Tibial nerve (tissue), 4 donors: Measurements from ENCODE around the gene PTPA.
A peak's percentile ranks its signal among the peaks of the same experiment; 100 is the strongest.

ENCODE experiments used
- EP300 ChIP-seq, 2 donors: sonication (generic); formaldehyde crosslinking; IDR thresholded peaks; one replicate each; pipeline ENCODE4 v1.6.1; 2017; ENCODE audit warnings: antibody characterized with exemption in 2 of 2, mild to moderate bottlenecking in 1 of 2
- POLR2A ChIP-seq, 2 donors: fragments of 450-650 bp; IDR thresholded peaks; one replicate each; pipeline ENCODE4 v1.6.1; 2017; ENCODE audit warnings: antibody characterized with exemption in 2 of 2, mild to moderate bottlenecking in 2 of 2, moderate library complexity in 2 of 2
- TF ChIP-seq, protein P1 (sequence below), 5 experiments: fragments of 200-600 bp in 3 of 5; fragments of 450-650 bp in 2 of 5; sonication (generic) in 3 of 5; IDR thresholded peaks; one replicate each; pipeline ENCODE4 v1.5.1; 2016 to 2019; ENCODE audit warnings: antibody characterized with exemption in 5 of 5, mild to moderate bottlenecking in 3 of 5, moderate library complexity in 2 of 5

DNA sequence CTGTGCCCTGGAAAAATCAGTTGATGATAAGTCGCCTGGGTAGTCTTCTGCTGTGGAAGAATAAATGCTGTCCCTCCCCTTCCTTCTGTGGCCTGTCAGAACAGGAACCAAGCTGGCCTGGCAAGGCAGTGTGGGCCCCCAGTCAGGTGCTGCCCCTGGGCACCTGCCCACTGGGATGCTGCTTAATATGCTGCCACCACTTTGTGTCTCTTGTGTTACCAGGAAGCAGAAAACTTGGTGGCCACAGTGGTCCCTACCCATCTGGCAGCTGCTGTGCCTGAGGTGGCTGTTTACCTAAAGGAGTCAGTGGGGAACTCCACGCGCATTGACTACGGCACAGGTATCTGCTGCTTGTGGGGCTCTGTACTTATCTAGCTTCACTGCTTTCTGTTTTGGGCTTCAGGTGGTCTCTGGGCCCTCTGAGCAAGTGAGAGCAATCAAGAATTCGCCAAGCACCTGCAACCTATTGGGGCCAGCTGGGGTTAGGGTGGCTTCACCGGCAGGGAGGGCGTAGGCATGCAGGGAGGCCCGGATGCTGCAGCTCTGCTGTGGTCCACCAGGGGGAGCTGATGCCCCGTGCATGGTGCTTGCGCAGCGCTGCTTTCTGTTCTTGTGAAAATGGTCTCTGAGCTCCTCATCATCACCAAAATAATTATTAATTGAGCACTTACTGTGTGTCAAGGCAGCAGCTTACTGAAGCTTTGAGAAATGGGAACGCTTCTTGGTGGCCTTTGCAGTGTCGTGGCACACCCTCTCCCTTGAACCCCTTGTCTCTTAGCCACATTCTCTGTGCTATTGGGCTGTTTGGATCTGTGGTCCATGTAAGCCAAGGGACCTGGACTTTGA, 20.3 kb downstream of the PTPA start:
- TF ChIP-seq, protein P1, sequence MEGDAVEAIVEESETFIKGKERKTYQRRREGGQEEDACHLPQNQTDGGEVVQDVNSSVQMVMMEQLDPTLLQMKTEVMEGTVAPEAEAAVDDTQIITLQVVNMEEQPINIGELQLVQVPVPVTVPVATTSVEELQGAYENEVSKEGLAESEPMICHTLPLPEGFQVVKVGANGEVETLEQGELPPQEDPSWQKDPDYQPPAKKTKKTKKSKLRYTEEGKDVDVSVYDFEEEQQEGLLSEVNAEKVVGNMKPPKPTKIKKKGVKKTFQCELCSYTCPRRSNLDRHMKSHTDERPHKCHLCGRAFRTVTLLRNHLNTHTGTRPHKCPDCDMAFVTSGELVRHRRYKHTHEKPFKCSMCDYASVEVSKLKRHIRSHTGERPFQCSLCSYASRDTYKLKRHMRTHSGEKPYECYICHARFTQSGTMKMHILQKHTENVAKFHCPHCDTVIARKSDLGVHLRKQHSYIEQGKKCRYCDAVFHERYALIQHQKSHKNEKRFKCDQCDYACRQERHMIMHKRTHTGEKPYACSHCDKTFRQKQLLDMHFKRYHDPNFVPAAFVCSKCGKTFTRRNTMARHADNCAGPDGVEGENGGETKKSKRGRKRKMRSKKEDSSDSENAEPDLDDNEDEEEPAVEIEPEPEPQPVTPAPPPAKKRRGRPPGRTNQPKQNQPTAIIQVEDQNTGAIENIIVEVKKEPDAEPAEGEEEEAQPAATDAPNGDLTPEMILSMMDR (IDR thresholded peaks at IDR 0.05), result peak; percentile 97
- TF ChIP-seq POLR2A (IDR thresholded peaks at IDR 0.05) (no peak), EP300 (IDR thresholded peaks at IDR 0.05) (peak in 1 of 2 donors; percentile 42)
